ENCODE data around the gene FAM193A. TPM values are rescaled to one million over a fixed set of nuclear protein-coding genes. Genes with fewer than 3 reads are reported as not detected.

Gene FAM193A
- total RNA-seq, 6 donors from 2014 or later: 23.7 to 87.0 (median 27.1) TPM

DNA sequence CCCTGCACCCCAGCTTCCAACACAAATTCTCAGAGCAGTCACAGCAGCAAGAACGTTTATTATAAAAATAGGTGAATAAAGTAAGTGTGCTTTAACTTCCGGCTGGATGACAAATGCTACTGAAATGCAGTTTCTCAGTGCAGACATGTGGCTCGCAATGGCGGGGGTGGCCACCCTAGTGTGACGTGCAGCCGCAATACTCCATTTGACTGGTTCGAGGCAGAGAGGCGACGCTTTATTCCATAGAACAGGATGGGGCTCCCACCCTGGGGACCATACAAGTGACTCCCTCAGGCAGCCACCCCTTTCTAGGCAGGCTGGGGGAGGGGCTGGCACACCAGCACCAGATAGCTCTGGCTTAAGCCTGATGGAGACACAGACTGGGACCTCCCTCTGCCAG, 205.2 kb downstream of the FAM193A start:
- no peak overlapping the region for H3K4me3 ChIP-seq
- H3K36me3 ChIP-seq: peaks cover 0 to 53% (median 45%) of the 10 kb centered on the region in 4 donors
- TF ChIP-seq EP300 (IDR thresholded peaks at IDR 0.05) (no peak), POLR2AphosphoS5 (IDR thresholded peaks at IDR 0.05) (no peak), POLR2A (IDR thresholded peaks at IDR 0.05) (no peak)
- TF ChIP-seq, protein P1, sequence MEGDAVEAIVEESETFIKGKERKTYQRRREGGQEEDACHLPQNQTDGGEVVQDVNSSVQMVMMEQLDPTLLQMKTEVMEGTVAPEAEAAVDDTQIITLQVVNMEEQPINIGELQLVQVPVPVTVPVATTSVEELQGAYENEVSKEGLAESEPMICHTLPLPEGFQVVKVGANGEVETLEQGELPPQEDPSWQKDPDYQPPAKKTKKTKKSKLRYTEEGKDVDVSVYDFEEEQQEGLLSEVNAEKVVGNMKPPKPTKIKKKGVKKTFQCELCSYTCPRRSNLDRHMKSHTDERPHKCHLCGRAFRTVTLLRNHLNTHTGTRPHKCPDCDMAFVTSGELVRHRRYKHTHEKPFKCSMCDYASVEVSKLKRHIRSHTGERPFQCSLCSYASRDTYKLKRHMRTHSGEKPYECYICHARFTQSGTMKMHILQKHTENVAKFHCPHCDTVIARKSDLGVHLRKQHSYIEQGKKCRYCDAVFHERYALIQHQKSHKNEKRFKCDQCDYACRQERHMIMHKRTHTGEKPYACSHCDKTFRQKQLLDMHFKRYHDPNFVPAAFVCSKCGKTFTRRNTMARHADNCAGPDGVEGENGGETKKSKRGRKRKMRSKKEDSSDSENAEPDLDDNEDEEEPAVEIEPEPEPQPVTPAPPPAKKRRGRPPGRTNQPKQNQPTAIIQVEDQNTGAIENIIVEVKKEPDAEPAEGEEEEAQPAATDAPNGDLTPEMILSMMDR (IDR thresholded peaks at IDR 0.05): no peak
- ATAC-seq (ENCODE audit: low FRiP score in 2 of 2) (no peak), DNase-seq (no peak)
- peaks cover 0 to under 1% (median 0%) of the 10 kb centered on the region in 4 donors for H3K9me3 ChIP-seq
- peaks cover 7 to 9% (median 8%) of the 10 kb centered on the region in 4 donors for H3K4me1 ChIP-seq
- 91 to 93% methylated on average over 9 of the region's 9 CpGs for WGBS, 2 donors
- no peaks in the 10 kb centered on the region for H3K27me3 ChIP-seq
- H3K27ac ChIP-seq: no peak overlapping the region

DNA sequence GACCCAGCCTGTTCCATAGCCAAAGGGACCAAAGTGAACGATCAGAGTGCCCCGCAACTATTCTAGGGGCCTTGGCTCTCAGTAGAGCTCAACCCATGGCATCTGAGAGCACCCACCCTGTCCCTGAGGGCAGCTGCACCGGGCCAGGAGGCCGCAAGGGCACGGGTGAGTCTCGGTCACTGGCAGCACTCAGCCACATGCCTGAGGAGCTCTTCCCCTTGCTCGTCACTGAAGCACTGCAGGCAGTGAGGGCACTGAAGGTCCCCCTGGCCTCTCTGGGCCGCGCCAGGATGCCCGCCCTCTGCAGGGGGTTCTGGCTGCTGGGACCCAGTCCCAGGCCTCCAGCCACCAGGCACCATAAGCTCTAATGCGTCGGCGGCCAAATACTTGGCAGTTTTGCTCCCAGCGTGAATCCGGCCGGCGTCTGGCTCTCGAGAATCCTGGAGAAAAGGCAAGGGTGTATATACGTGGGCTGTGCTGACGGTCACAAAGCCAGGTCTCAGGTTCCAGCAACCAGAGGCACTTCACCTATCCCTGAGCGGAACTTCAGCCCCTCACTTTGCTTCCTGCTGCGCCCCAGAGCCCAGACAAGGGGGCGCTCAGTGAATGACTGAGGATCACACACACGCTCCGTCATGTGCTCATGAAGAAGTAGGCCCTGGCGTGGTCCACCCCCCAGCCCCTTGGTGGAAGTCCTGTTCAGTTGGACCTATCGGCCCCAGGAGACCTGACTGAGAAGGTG, 205.8 kb downstream of the FAM193A start:
- 96 to 97% methylated on average over 9 to 21 of the region's 27 CpGs for WGBS, 2 donors
- H3K36me3 ChIP-seq: peaks cover 5 to 59% (median 51%) of the 10 kb centered on the region in 4 donors
- no peaks in the 10 kb centered on the region for H3K27me3 ChIP-seq
- TF ChIP-seq, protein P1 (IDR thresholded peaks at IDR 0.05): no peak
- no peak for TF ChIP-seq EP300 (IDR thresholded peaks at IDR 0.05)
- TF ChIP-seq POLR2A (IDR thresholded peaks at IDR 0.05): no peak
- TF ChIP-seq POLR2AphosphoS5 (IDR thresholded peaks at IDR 0.05): no peak
- no peak overlapping the region for H3K4me3 ChIP-seq
- H3K4me1 ChIP-seq: peaks cover 13 to 15% (median 15%) of the 10 kb centered on the region in 4 donors
- no peak for ATAC-seq (ENCODE audit: low FRiP score in 2 of 2)
- peak in 1 of 2 donors; percentile 54 for DNase-seq
- H3K9me3 ChIP-seq: no peaks in the 10 kb centered on the region
- H3K27ac ChIP-seq: no peak overlapping the region

DNA sequence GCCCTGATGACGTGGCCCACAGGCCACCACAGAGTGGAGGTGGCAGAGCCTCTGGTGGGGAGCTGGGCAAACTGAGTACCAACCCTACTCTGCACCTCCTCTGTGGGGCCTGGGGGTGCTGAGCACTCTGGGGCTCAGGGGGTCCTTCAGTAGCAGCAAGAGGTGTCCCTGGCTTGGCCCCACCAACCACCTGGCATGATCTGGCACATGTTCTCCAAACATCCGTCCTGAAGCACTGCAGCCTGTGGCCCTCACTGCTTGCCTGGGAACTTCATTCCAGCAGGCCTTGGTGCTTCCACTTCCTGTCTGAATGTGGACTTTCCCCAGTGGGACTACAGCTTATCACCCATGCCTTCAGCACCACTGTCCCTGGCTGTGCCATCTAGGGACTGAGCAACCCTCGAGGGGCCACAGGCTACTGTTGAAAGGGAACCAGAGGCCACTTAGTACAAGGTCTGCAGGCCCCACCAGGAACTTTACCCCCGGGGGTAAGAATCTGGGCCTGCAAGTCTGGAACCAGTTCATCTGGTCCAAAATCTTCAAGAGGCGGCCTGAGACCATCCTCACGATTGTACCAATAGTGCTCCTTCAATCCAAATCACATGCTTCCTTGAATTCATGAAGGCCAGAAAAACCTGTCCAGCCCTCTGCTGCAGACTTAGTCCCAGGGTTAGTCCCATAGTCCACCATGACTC, 206.5 kb downstream of the FAM193A start:
- Histone ChIP-seq H3K27me3 (no peaks in the 10 kb centered on the region), H3K4me3 (no peak overlapping the region), H3K4me1 (peaks cover 13 to 20% (median 18%) of the 10 kb centered on the region in 4 donors), H3K9me3 (no peaks in the 10 kb centered on the region), H3K27ac (no peak overlapping the region), H3K36me3 (peaks cover 10 to 67% (median 57%) of the 10 kb centered on the region in 4 donors)
- DNase-seq (peak in 1 of 2 donors; percentile 54), ATAC-seq (ENCODE audit: low FRiP score in 2 of 2) (no peak)
- no peak for TF ChIP-seq EP300 (IDR thresholded peaks at IDR 0.05)
- TF ChIP-seq, protein P1 (IDR thresholded peaks at IDR 0.05): no peak
- no peak for TF ChIP-seq POLR2A (IDR thresholded peaks at IDR 0.05)
- TF ChIP-seq POLR2AphosphoS5 (IDR thresholded peaks at IDR 0.05): no peak
- WGBS, 2 donors: 89 to 100% methylated on average over 1 to 5 of the region's 6 CpGs

DNA sequence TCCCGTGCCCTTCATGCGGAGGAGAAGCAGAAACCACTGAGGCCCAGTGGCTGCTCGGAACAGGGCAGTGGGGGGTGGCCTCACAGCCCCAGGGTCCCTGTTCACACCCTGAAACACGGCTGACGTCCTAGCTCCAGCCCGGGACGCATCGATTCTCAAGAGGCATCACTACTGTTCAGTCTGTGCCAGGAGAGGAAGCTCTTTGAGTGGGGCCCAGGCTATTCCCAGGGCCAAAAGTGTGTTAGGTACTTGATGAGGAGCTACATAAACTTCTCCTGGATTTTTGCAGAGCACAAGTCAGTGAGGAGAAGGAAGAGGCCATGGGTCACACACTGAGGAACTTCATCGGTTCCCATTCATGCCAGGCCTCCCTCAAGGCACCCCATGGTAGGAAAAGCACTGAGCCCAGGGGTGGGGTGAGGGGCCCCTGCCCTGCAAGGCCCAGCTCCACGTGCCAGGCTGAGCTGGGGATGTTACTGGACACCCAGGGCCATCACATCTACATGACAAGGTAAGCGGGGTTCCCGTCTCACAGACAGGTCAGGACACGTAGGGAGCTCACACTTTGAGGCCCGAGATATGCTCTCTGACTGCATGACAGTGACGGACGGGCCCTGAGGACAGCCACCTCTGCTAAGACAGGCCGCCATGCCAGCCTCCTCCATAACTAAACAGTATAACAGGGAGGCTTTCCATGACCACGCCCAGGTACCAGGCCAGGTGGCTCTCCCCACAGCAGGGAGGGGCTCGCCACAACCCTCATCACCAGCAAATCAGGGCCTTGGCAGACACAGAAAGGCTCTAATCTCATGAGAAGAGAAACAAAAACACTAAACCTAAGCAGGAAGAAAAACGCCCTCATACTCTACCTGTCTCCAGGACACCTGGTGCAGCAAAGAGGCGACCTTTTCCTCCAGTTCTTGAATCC, 207.3 kb downstream of the FAM193A start:
- TF ChIP-seq POLR2A (IDR thresholded peaks at IDR 0.05) (no peak), EP300 (IDR thresholded peaks at IDR 0.05) (no peak), POLR2AphosphoS5 (IDR thresholded peaks at IDR 0.05) (no peak)
- TF ChIP-seq, protein P1 (IDR thresholded peaks at IDR 0.05): no peak
- Histone ChIP-seq H3K4me1 (peaks cover 13 to 20% (median 18%) of the 10 kb centered on the region in 4 donors), H3K36me3 (peaks cover 10 to 67% (median 57%) of the 10 kb centered on the region in 4 donors), H3K27ac (peak overlapping the region in 1 of 4 donors; percentile 17), H3K4me3 (no peak overlapping the region), H3K9me3 (no peaks in the 10 kb centered on the region), H3K27me3 (no peaks in the 10 kb centered on the region)
- 87 to 90% methylated on average over 13 to 21 of the region's 21 CpGs for WGBS, 2 donors
- ATAC-seq (ENCODE audit: low FRiP score in 2 of 2) (no peak), DNase-seq (no peak)
